Activated CD4-positive, alpha-beta T cell treated with anti-CD3 and anti-CD28 coated beads, Interleukin-2, Interleukin-4, amounts not matched to agents 100 ng/mL and 50 ng/mL, durations not matched to agents 16 hours and 8 hours (primary cell): ENCODE results near the gene SLC11A1.

Experiments used
- DNase-seq: peaks from one replicate; pipeline ENCODE4 v3.0.0-alpha.2; 2020; ENCODE audit warnings: low spot score

SLC11A1 gene

GRCh38 chr2:218381916-218382366 is at the start of gene SLC11A1:
TSS of gene SLC11A1 (plus strand) at chr2:218382273. CDS start at chr2:218382369, 96 bp downstream.
- DNase-seq: no peak

GRCh38 chr2:218332288-218332687 is 49.8 kb upstream of the SLC11A1 start:
- DNase-seq: no peak

GRCh38 chr2:218332920-218333645 is 49.0 kb upstream of the SLC11A1 start:
- no peak for DNase-seq

GRCh38 chr2:218334531-218334930 is 47.5 kb upstream of the SLC11A1 start:
- DNase-seq: no peak

GRCh38 chr2:218340656-218341055 is 41.4 kb upstream of the SLC11A1 start:
- no peak for DNase-seq

GRCh38 chr2:218341381-218341780 is 40.7 kb upstream of the SLC11A1 start:
- no peak for DNase-seq

- no peak for DNase-seq
These were observed 39.2 kb upstream of the SLC11A1 start for GRCh38 chr2:218342837-218343236.

- DNase-seq: no peak
These were observed 38.5 kb upstream of the SLC11A1 start for GRCh38 chr2:218343591-218343990.

- DNase-seq: no peak
These were observed 37.9 kb upstream of the SLC11A1 start for GRCh38 chr2:218344090-218344754.

- DNase-seq: no peak
These were observed 37.2 kb upstream of the SLC11A1 start for GRCh38 chr2:218344755-218345417.

- DNase-seq: no peak
These were observed 36.4 kb upstream of the SLC11A1 start for GRCh38 chr2:218345491-218346236.

- DNase-seq: no peak
These were observed 34.9 kb upstream of the SLC11A1 start for GRCh38 chr2:218347172-218347571.

GRCh38 chr2:218354045-218354444 is 28.0 kb upstream of the SLC11A1 start:
- DNase-seq: no peak

- DNase-seq: no peak
These were observed 27.1 kb upstream of the SLC11A1 start for GRCh38 chr2:218354850-218355443.

- DNase-seq: no peak
These were observed 24.6 kb upstream of the SLC11A1 start for GRCh38 chr2:218357236-218358177.

- no peak for DNase-seq
These were observed 21.6 kb upstream of the SLC11A1 start for GRCh38 chr2:218360453-218360852.

- no peak for DNase-seq
These were observed 19.5 kb upstream of the SLC11A1 start for GRCh38 chr2:218362606-218363005.

- no peak for DNase-seq
These were observed 18.3 kb upstream of the SLC11A1 start for GRCh38 chr2:218363736-218364135.

- no peak for DNase-seq
These were observed 17.9 kb upstream of the SLC11A1 start for GRCh38 chr2:218364196-218364595.

GRCh38 chr2:218366621-218367414 is 15.3 kb upstream of the SLC11A1 start:
- no peak for DNase-seq
